ENCODE measurements around the gene FGF1.

The FGF1 gene

DNA sequence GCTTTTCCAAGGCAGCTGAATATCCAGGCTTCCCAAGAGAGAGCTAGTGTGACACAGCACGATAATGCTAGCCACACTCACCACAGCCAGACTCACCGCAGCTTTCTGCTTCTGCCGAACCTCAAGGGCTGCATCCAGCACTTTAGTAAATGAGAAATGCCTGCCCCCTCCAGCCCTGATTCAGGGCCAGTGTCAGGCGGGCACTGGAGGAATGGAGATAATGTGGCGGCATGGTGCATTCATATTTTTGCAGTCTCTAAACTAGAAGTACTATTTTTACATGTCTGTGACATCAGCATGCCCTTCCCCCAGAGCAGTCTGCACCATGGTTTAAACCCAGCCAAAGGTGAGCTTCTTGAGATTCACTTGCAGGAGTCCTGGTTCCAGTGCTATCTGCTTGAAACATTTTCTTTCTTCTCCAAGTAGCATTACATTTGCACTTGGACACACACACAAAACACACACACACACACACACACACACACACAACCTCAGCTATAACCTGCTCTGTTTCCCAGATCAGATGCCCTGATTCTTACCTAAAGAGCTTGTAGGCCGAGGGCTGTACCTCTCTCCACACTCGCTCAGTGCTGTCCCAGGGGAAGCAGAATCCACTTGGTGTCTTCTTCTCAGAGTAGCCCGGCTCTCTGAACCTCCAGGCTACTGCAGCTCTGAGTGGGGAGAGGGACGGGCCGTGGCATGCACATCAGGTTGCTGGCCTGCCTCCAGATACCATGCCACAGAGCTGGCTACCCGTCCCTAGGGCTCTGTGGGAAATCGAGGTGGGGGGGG lies at the start of gene FGF1:
TSS of gene FGF1 (minus strand) at position 673 of the 792 bp plus-strand sequence. CDS start 71,963 bp downstream, outside the sequence.
- peak; percentile 17 for DNase-seq

- DNase-seq, result no peak
Observed at GRCh38 chr5:142727735-142728047, 41.8 kb upstream of the FGF1 start.

GRCh38 chr5:142726188-142726731 lies 40.4 kb upstream of the FGF1 start:
- peak; percentile 96 for DNase-seq

DNA sequence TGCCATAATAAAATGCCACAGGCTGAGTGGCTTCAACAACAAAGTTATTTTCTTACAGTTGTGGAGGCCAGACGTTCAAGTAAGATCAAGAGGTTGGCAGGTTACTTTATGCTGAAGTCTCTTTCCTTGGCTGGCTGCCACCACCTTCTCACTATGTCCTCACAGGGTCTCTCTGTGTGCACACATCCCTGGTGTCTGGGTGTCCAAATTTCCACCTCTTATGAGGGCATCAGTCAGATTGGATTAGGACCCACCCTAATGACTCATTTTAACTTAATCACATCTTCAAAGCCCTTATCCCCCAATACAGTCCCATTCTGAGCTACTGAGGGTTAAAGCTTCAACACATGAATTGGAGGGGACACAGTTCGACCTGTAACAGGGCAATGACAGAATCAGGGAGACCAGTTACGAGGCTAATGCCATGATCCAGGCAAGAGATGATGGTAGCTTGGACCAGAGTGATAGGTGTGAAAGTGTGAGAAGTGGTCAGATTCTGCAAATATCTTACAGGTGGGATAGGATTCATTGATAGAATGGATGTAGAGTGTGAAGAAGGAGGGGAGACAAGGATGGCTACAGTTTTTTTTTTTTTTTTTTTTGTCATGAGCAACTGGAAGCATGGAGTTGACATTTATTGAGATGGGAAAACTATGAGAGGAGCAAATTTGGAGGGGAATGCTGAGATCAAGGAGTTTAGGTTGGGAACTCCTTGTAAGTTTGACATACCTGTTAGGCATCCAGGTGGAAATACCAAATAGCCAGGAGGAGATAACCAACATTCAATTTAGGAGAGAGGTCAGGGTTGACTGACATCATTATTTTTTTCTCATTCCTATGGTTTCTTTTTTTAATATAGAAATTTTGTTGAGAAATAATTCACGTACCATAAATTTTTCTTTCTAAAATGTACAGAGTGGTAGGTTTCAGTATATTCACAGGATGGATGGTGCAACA lies 39.6 kb upstream of the FGF1 start:
- DNase-seq, result no peak

DNA sequence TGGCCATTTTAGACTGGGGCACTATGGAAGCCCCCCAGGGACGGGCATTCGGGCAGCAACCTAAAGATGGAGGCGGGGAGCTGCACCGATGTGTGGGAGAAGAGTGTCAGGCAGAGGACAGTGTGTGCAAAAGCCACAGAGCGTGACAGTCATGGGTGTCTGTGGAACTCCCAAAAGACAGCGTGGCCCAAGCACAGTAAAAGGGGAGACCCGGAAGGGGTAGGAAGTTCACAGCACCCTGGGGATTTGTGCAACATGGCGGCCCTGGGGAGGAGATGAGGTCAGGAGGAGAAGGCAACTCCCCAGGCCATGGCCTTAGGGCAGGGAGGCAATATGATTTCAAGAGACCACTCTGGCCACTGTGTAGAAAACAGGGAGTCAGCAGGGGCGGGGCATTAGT lies 38.9 kb upstream of the FGF1 start:
- DNase-seq, result no peak

- DNase-seq, result no peak
Observed at GRCh38 chr5:142722896-142723295, 37.0 kb upstream of the FGF1 start.

- DNase-seq, result peak; percentile 34
Observed at GRCh38 chr5:142722146-142722545, 36.3 kb upstream of the FGF1 start.

DNA sequence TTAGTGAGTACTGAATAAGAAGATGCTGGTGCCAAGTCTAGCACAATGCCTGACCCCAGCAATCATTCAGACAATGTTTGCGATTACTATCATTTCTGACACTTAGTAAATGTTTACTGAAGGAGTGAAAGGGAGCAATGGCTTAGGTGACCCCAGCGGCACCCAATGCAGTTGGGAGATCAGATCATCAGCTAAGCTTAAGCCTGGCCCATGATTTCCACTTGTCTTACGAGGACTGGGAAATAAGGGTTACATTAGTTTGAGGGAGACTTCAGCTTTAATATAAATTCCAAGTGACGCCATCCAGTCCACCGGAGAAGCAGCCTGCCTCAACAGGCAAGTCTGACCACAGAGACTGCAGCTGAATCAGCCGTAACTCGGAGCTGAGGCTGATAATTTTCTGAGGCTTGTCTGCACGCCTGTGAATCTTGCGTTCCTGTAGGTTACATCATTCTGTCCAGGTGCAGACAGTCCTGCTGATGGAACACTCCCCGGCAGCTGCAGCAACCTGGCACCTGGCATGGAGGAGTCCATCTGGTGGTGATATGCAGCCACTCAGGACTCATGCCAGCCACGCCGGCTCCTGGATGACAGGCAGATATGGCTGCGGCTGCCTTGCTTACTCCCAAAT lies 34.9 kb upstream of the FGF1 start:
- peak; percentile 72 for DNase-seq

- DNase-seq, result peak; percentile 62
Observed at GRCh38 chr5:142719836-142720370, 34.0 kb upstream of the FGF1 start.

GRCh38 chr5:142717582-142718215 lies 31.8 kb upstream of the FGF1 start:
- DNase-seq, result peak; percentile 71

- DNase-seq, result peak; percentile 64
Observed at GRCh38 chr5:142716963-142717362, 31.1 kb upstream of the FGF1 start.

- DNase-seq, result no peak
Observed at GRCh38 chr5:142715291-142715690, 29.4 kb upstream of the FGF1 start.

DNA sequence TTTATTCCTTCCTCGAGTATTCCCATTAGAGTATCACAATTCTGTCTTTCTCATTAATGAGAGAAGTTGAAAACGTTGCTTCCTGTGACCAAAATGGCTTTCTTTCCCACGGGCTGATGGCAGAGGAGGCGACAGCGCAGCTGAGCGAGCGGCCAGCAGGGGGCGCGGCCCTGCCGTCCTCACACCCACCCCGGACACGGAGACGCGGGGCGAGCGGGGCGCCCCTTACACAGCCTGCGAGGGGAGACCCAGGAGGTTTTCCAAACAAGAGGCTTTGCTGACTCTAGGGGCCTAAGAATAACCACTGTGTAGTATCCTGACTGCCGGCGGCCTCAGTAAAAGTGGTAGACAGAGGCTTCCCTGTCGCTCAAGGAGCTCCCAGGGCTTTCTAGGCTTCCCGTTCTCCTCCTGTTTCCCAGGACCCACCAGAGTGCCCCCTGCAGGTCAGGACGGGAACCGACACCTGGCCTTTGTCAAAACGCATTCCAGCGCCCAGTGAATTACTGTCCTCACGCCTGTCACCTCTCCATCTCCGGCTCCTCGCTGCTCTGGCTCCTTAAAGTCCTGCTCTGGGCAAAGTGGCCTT lies 27.3 kb upstream of the FGF1 start:
- peak; percentile 83 for DNase-seq

- DNase-seq, result no peak
Observed at GRCh38 chr5:142703153-142703552, 17.3 kb upstream of the FGF1 start.

- DNase-seq, result no peak
Observed at GRCh38 chr5:142701673-142702311, 15.9 kb upstream of the FGF1 start.

DNA sequence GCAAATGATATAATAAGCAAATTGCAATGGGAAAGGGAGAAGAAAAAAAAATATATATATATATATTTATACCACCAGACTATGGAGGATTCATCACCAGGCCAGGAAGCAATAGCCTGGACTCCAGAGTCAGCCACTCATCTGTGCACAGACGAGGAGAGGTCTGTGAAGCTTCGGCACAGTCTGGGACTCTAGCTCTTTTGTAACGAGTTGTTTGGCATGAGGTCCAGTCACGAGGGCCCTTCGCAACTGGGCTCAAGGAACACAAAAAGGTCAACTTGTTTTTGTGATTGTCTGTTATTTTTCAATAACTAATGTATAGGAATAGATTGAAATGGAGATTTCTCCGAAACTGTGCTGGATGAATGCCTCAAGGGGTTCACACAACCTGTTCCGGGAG lies 14.7 kb upstream of the FGF1 start:
- no peak for DNase-seq

DNA sequence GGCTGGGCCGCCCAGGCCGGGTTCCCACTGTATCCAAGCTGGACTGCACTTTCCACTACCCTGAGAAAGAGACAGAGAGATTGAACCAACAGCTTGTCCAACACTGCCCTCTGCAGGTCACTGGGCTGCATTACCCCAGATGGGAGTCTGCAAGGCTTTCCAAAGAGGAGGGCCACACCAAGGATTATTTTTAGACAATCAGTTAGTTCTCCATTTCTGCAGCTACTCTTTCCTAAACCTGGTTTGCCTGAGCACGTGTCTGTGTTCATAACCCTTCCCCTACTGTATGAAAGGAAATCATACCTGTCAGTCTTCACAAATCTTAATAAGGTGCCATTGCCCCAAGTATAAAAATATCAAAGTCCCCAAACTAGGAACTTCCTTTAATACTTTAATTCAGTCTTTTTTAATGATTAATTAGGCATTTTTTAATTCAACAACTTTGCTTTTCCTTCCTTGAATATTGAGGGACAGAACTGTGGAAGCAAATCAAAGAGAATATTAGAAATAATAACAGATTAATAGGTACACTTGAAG lies 13.4 kb upstream of the FGF1 start:
- peak; percentile 78 for DNase-seq

GRCh38 chr5:142698447-142699183 lies 12.7 kb upstream of the FGF1 start:
- DNase-seq, result no peak

- DNase-seq, result peak; percentile 74
Observed at GRCh38 chr5:142697356-142698255, 11.7 kb upstream of the FGF1 start.
